PC-3 (cell line): ENCODE data around the gene RABGAP1. TPM values are rescaled to one million over a fixed set of nuclear protein-coding genes. Genes with fewer than 3 reads are reported as not detected.

Source experiments
- ATAC-seq: fragments of 200-7000 bp; cut with Tn5 transposase; 2 replicates; pipeline ENCODE4 v1.9.1; 2020; ENCODE audit warnings: mild to moderate bottlenecking, moderate library complexity
- BruUV-seq: library from RNA; stranded (reverse); fragments of 400-500 nt; replicated peaks from 2 replicates; lab custom pipeline; 2021; lab: Mats Ljungman, UMichigan
- CTCF ChIA-PET: fragments of 300-600 bp; sonication (Branson Sonifier 250); formaldehyde crosslinking; loops from one replicate; lab custom pipeline; 2022; ENCODE audit warnings: antibody characterized with exemption; lab: Charles Lee
- POLR2A ChIA-PET: fragments of 300-600 bp; sonication (Branson Sonifier 250); formaldehyde crosslinking; loops from one replicate; lab custom pipeline; 2022; ENCODE audit warnings: antibody characterized with exemption; ENCODE audit not compliant: unreplicated experiment; lab: Charles Lee
- DNase-seq: peaks from one replicate; pipeline ENCODE4 v3.0.0-alpha.2; 2015
- H2AFZ ChIP-seq: fragments of 300-600 bp; sonication (generic); 2 replicates; pipeline ENCODE4 v1.6.0; 2016; ENCODE audit warnings: antibody characterized with exemption, low read length
- H3F3A ChIP-seq: fragments of 300-600 bp; sonication (generic); one replicate; pipeline ENCODE4 v1.6.0; 2017; ENCODE audit warnings: antibody characterized with exemption, low read length, control low read depth, mild to moderate bottlenecking; ENCODE audit not compliant: unreplicated experiment
- H3K27ac ChIP-seq: fragments of 300-600 bp; sonication (generic); 2 replicates; pipeline ENCODE4 v1.5.1; 2016; ENCODE audit warnings: mild to moderate bottlenecking, low read length
- H3K27me3 ChIP-seq: fragments of 300-600 bp; sonication (generic); 2 replicates; pipeline ENCODE4 v1.6.1; 2016; ENCODE audit warnings: low read length, mixed read lengths
- H3K36me3 ChIP-seq: fragments of 300-600 bp; sonication (generic); 2 replicates; pipeline ENCODE4 v1.6.1; 2016; ENCODE audit warnings: low read depth, mixed run types, low read length, mixed read lengths
- H3K4me1 ChIP-seq: fragments of 300-600 bp; sonication (generic); 2 replicates; pipeline ENCODE4 v1.5.1; 2016; ENCODE audit warnings: low read length; ENCODE audit not compliant: insufficient read depth
- H3K4me2 ChIP-seq: fragments of 300-600 bp; sonication (generic); 2 replicates; pipeline ENCODE4 v1.6.0; 2016; ENCODE audit warnings: low read length
- H3K4me3 ChIP-seq: fragments of 300-600 bp; sonication (generic); 2 replicates; pipeline ENCODE4 v1.5.1; 2016; ENCODE audit warnings: mild to moderate bottlenecking, low read length, mixed read lengths
- H3K79me2 ChIP-seq: fragments of 300-600 bp; sonication (generic); 2 replicates; pipeline ENCODE4 v1.6.1; 2017; ENCODE audit warnings: low read length, mixed read lengths
- H3K9ac ChIP-seq: fragments of 300-600 bp; sonication (generic); 2 replicates; pipeline ENCODE4 v1.6.0; 2016; ENCODE audit warnings: mild to moderate bottlenecking, low read length
- H3K9me2 ChIP-seq: fragments of 300-600 bp; sonication (generic); replicated peaks from 2 replicates; pipeline ENCODE4 v1.6.1; 2016; ENCODE audit warnings: mixed run types, low read length, mixed read lengths
- H3K9me3 ChIP-seq: fragments of 300-600 bp; sonication (generic); 2 replicates; pipeline ENCODE4 v1.6.1; 2016; ENCODE audit warnings: low read length, mixed read lengths
- H4K20me1 ChIP-seq: fragments of 300-600 bp; sonication (generic); 2 replicates; pipeline ENCODE4 v1.6.1; 2016; ENCODE audit warnings: low read length, mixed read lengths
- CTCF ChIP-seq: fragments of 300-600 bp; sonication (generic); conservative IDR thresholded peaks from 2 replicates; pipeline ENCODE4 v1.5.1; 2017; ENCODE audit warnings: antibody characterized with exemption, low read depth, mild to moderate bottlenecking, low read length
- EZH2 ChIP-seq: fragments of 300-600 bp; sonication (generic); IDR thresholded peaks from one replicate; pipeline ENCODE4 v1.6.1; 2017; ENCODE audit warnings: antibody characterized with exemption, mild to moderate bottlenecking, low read length; ENCODE audit not compliant: unreplicated experiment
- EZH2phosphoT487 ChIP-seq: fragments of 300-600 bp; sonication (generic); IDR thresholded peaks from 2 replicates; pipeline ENCODE4 v1.6.1; 2018; ENCODE audit warnings: mild to moderate bottlenecking, antibody characterized with exemption, low read length, borderline replicate concordance
- intact Hi-C: fragments of 100-400 bp; cut with micrococcal nuclease; formaldehyde crosslinking; loops from 2 replicates; pipeline ENCODE4 v1.9.0; 2023
- total RNA-seq: library from RNA; depleted of rRNA; stranded (reverse); fragments of >200 nt; gene quantifications from 2 replicates; pipeline ENCODE4 v1.2.3, GENCODE V29; 2014

Gene RABGAP1
- total RNA-seq, 1 experiment from 2014 or later = 16.5 TPM

GRCh38 chr9:123043081-123043939 lies 102.5 kb downstream of the RABGAP1 start:
- no peaks in the 10 kb centered on the region for H3K9me2 ChIP-seq
- POLR2A ChIA-PET = interaction anchor here (0.6 kb wide), 1 partner anchor 120 kb away, joined by 4 read pairs; no protein-coding TSS in a partner anchor

GRCh38 chr9:123044586-123044985 lies 103.8 kb downstream of the RABGAP1 start:
- no peaks in the 10 kb centered on the region for H3F3A ChIP-seq
- H3K36me3 ChIP-seq = no peaks in the 10 kb centered on the region; the same call in 1 of the 2 replicates
- H3K9me2 ChIP-seq = no peaks in the 10 kb centered on the region
- intact Hi-C loops = no loop called here
- no peaks in the 10 kb centered on the region for H3K4me1 ChIP-seq
- no peak overlapping the region for H3K4me2 ChIP-seq
- H4K20me1 ChIP-seq = no peaks in the 10 kb centered on the region
- DNase-seq (no peak), ATAC-seq (no peak)
- no peak overlapping the region for H3K4me3 ChIP-seq
- no peaks in the 10 kb centered on the region for H3K79me2 ChIP-seq
- POLR2A ChIA-PET = no interaction called here
- no peak for TF ChIP-seq CTCF
- no peak for TF ChIP-seq EZH2
- TF ChIP-seq EZH2phosphoT487 = no peak
- H3K27ac ChIP-seq = no peak overlapping the region
- no TSS peak for BruUV-seq
- CTCF ChIA-PET = no interaction called here
- H3K27me3 ChIP-seq = no peaks in the 10 kb centered on the region
- H3K9me3 ChIP-seq = no peaks in the 10 kb centered on the region
- no peak overlapping the region for H3K9ac ChIP-seq
- no peak overlapping the region for H2AFZ ChIP-seq

More at GRCh38 chr9:123043081-123043939, 102.5 kb downstream of the RABGAP1 start:
- DNase-seq = no peak
- BruUV-seq = no TSS peak
- CTCF ChIA-PET = no interaction called here
- H3K27me3 ChIP-seq = no peaks in the 10 kb centered on the region
- H3K9ac ChIP-seq = no peak overlapping the region
- no peaks in the 10 kb centered on the region for H3K9me3 ChIP-seq
- H4K20me1 ChIP-seq = no peaks in the 10 kb centered on the region
- ATAC-seq = no peak
- intact Hi-C loops = no loop called here
- no peak overlapping the region for H2AFZ ChIP-seq
- H3K36me3 ChIP-seq = no peaks in the 10 kb centered on the region; the same call in 1 of the 2 replicates
- no peak overlapping the region for H3K4me3 ChIP-seq
- H3K4me2 ChIP-seq = no peak overlapping the region
- H3K27ac ChIP-seq = no peak overlapping the region
- TF ChIP-seq EZH2phosphoT487 = no peak
- TF ChIP-seq CTCF = no peak
- no peak for TF ChIP-seq EZH2
- no peaks in the 10 kb centered on the region for H3K79me2 ChIP-seq
- no peaks in the 10 kb centered on the region for H3F3A ChIP-seq
- no peaks in the 10 kb centered on the region for H3K4me1 ChIP-seq
